NCI-H748 (cell line): ENCODE results near the gene SUGCT.
A peak's percentile ranks its signal among the peaks of the same experiment; 100 is the strongest.

Experiments used
- DNase-seq: peaks from one replicate; lab custom pipeline; 2025; ENCODE audit not compliant: unreplicated experiment; lab: John Stamatoyannopoulos, UW

Gene SUGCT

GRCh38 chr7:40706829-40707228 lies 572.0 kb downstream of the SUGCT start:
- no peak for DNase-seq

- no peak for DNase-seq
These were observed 574.5 kb downstream of the SUGCT start for GRCh38 chr7:40709062-40709964.

GRCh38 chr7:40711706-40712105 lies 576.9 kb downstream of the SUGCT start:
- no peak for DNase-seq

- DNase-seq, result no peak
These were observed 579.7 kb downstream of the SUGCT start for GRCh38 chr7:40714363-40715052.

- no peak for DNase-seq
These were observed 580.2 kb downstream of the SUGCT start for GRCh38 chr7:40715053-40715430.

GRCh38 chr7:40716052-40716451 lies 581.2 kb downstream of the SUGCT start:
- DNase-seq, result no peak

- peak; percentile 61 for DNase-seq
These were observed 582.4 kb downstream of the SUGCT start for GRCh38 chr7:40717242-40717641.

GRCh38 chr7:40720416-40720815 lies 585.6 kb downstream of the SUGCT start:
- no peak for DNase-seq

- no peak for DNase-seq
These were observed 586.6 kb downstream of the SUGCT start for GRCh38 chr7:40721342-40721949.

- DNase-seq, result no peak
These were observed 587.4 kb downstream of the SUGCT start for GRCh38 chr7:40722242-40722641.

- no peak for DNase-seq
These were observed 589.0 kb downstream of the SUGCT start for GRCh38 chr7:40723829-40724228.

GRCh38 chr7:40726559-40726958 lies 591.8 kb downstream of the SUGCT start:
- no peak for DNase-seq

- no peak for DNase-seq
These were observed 598.3 kb downstream of the SUGCT start for GRCh38 chr7:40733114-40733513.

GRCh38 chr7:40733578-40733977 lies 598.8 kb downstream of the SUGCT start:
- no peak for DNase-seq

GRCh38 chr7:40739257-40739656 lies 604.5 kb downstream of the SUGCT start:
- DNase-seq, result no peak

GRCh38 chr7:40742270-40742669 lies 607.5 kb downstream of the SUGCT start:
- DNase-seq, result no peak

- no peak for DNase-seq
These were observed 612.2 kb downstream of the SUGCT start for GRCh38 chr7:40746841-40747556.

- no peak for DNase-seq
These were observed 613.1 kb downstream of the SUGCT start for GRCh38 chr7:40747856-40748255.

- DNase-seq, result no peak
These were observed 615.1 kb downstream of the SUGCT start for GRCh38 chr7:40749877-40750276.

GRCh38 chr7:40753455-40753854 lies 618.6 kb downstream of the SUGCT start:
- no peak for DNase-seq

- DNase-seq, result no peak
These were observed 620.6 kb downstream of the SUGCT start for GRCh38 chr7:40755438-40755837.
